ENCODE data around the gene TECTA. TPM values are rescaled to one million over a fixed set of nuclear protein-coding genes. Genes with fewer than 3 reads are reported as not detected.
A peak's percentile ranks its signal among the peaks of the same experiment; 100 is the strongest.
"Not testable (repeated sequence)": the region's sequence is repeated elsewhere in the genome, so short reads cannot be mapped to it uniquely, and the experiment has no call there.

Gene TECTA
- total RNA-seq, 2 experiments from 2014 or later: 0.18 to 0.28 TPM

GRCh38 chr11:121105063-121105480, 4.0 kb downstream of the TECTA start:
- Mint-ChIP-seq H3K36me3 (no peaks in the 10 kb centered on the region), H3K27me3 (peaks cover 5% of the 10 kb centered on the region), H3K4me3 (no peak overlapping the region), H3K9me3 (ENCODE audit: low read depth) (no peaks in the 10 kb centered on the region), H3K4me1 (no peaks in the 10 kb centered on the region), H3K27ac (no peak overlapping the region)
- ATAC-seq (no peak), DNase-seq (no peak)
- CTCF ChIA-PET: interaction anchor here (1.1 kb wide), 1 partner anchor 11 kb away, joined by 3 read pairs; no protein-coding TSS in a partner anchor

- Mint-ChIP-seq H3K4me3 (no peak overlapping the region), H3K36me3 (no peaks in the 10 kb centered on the region), H3K27ac (no peak overlapping the region), H3K9me3 (ENCODE audit: low read depth) (no peaks in the 10 kb centered on the region), H3K4me1 (no peaks in the 10 kb centered on the region), H3K27me3 (peaks cover 5% of the 10 kb centered on the region)
- no peak for ATAC-seq
- DNase-seq: no peak
- CTCF ChIA-PET: interaction anchor here (1.1 kb wide), 1 partner anchor 11 kb away, joined by 3 read pairs; no protein-coding TSS in a partner anchor
Measured at GRCh38 chr11:121105481-121106195, 4.6 kb downstream of the TECTA start.

GRCh38 chr11:121106812-121107211, 5.8 kb downstream of the TECTA start:
- no peaks in the 10 kb centered on the region for H3K36me3 Mint-ChIP-seq
- H3K27ac Mint-ChIP-seq: no peak overlapping the region
- ATAC-seq: no peak

GRCh38 chr11:121108413-121108812, 7.4 kb downstream of the TECTA start:
- no peak for ATAC-seq
- no peak for DNase-seq
- Mint-ChIP-seq H3K4me1 (no peaks in the 10 kb centered on the region), H3K9me3 (ENCODE audit: low read depth) (no peaks in the 10 kb centered on the region), H3K36me3 (no peaks in the 10 kb centered on the region), H3K27ac (no peak overlapping the region), H3K27me3 (peaks cover 17% of the 10 kb centered on the region), H3K4me3 (no peak overlapping the region)
- CTCF ChIA-PET: no interaction called here

More at GRCh38 chr11:121106812-121107211, 5.8 kb downstream of the TECTA start:
- H3K27me3 Mint-ChIP-seq: peaks cover 11% of the 10 kb centered on the region
- CTCF ChIA-PET: no interaction called here
- no peak overlapping the region for H3K4me3 Mint-ChIP-seq
- DNase-seq: no peak
- H3K9me3 Mint-ChIP-seq (ENCODE audit: low read depth): no peaks in the 10 kb centered on the region
- H3K4me1 Mint-ChIP-seq: no peaks in the 10 kb centered on the region

GRCh38 chr11:121109471-121109870, 8.4 kb downstream of the TECTA start:
- peaks cover 17% of the 10 kb centered on the region for H3K27me3 Mint-ChIP-seq
- no peak for DNase-seq
- H3K4me1 Mint-ChIP-seq: no peaks in the 10 kb centered on the region
- H3K4me3 Mint-ChIP-seq: no peak overlapping the region
- H3K27ac Mint-ChIP-seq: no peak overlapping the region
- no peaks in the 10 kb centered on the region for H3K9me3 Mint-ChIP-seq (ENCODE audit: low read depth)
- ATAC-seq: no peak
- CTCF ChIA-PET: no interaction called here
- no peaks in the 10 kb centered on the region for H3K36me3 Mint-ChIP-seq

- CTCF ChIA-PET: interaction anchor here (0.8 kb wide), 1 partner anchor 85 kb away, joined by 3 read pairs; no protein-coding TSS in a partner anchor
- Mint-ChIP-seq H3K4me3 (no peak overlapping the region), H3K27ac (no peak overlapping the region), H3K4me1 (no peaks in the 10 kb centered on the region), H3K9me3 (ENCODE audit: low read depth) (no peaks in the 10 kb centered on the region), H3K27me3 (peaks cover 17% of the 10 kb centered on the region), H3K36me3 (no peaks in the 10 kb centered on the region)
- ATAC-seq (no peak), DNase-seq (no peak)
Measured at GRCh38 chr11:121109916-121110586, 9.0 kb downstream of the TECTA start.

GRCh38 chr11:121110871-121111724, 10.1 kb downstream of the TECTA start:
- Mint-ChIP-seq H3K27me3 (peaks cover 17% of the 10 kb centered on the region), H3K4me1 (no peaks in the 10 kb centered on the region), H3K27ac (no peak overlapping the region), H3K4me3 (no peak overlapping the region), H3K36me3 (no peaks in the 10 kb centered on the region), H3K9me3 (ENCODE audit: low read depth) (no peaks in the 10 kb centered on the region)
- CTCF ChIA-PET: interaction anchor here (0.8 to 1.1 kb wide), 2 partner anchors 84 to 166 kb away, joined by 3 read pairs; no protein-coding TSS in a partner anchor
- DNase-seq (no peak), ATAC-seq (no peak)

GRCh38 chr11:121112498-121113455, 11.7 kb downstream of the TECTA start:
- Mint-ChIP-seq H3K4me3 (no peak overlapping the region), H3K27ac (no peak overlapping the region), H3K9me3 (ENCODE audit: low read depth) (no peaks in the 10 kb centered on the region), H3K36me3 (no peaks in the 10 kb centered on the region), H3K27me3 (peaks cover 19% of the 10 kb centered on the region), H3K4me1 (no peaks in the 10 kb centered on the region)
- DNase-seq (peak; percentile 44), ATAC-seq (peak; percentile 74)
- CTCF ChIA-PET: interaction anchor here (1.0 to 1.1 kb wide), 2 partner anchors 78 to 82 kb away, joined by 3 read pairs; no protein-coding TSS in a partner anchor

- CTCF ChIA-PET: interaction anchor here (1.1 kb wide), 1 partner anchor 81 kb away, joined by 3 read pairs; no protein-coding TSS in a partner anchor
- no peaks in the 10 kb centered on the region for H3K9me3 Mint-ChIP-seq (ENCODE audit: low read depth)
- ATAC-seq: no peak
Measured at GRCh38 chr11:121113611-121114010, 12.6 kb downstream of the TECTA start.

GRCh38 chr11:121115024-121115423, 14.0 kb downstream of the TECTA start:
- CTCF ChIA-PET; ATAC-seq; H3K4me3 Mint-ChIP-seq; H3K27ac Mint-ChIP-seq; H3K36me3 Mint-ChIP-seq; H3K9me3 Mint-ChIP-seq (ENCODE audit: low read depth); DNase-seq; H3K4me1 Mint-ChIP-seq: not testable (repeated sequence)
- peaks cover 19% of the 10 kb centered on the region for H3K27me3 Mint-ChIP-seq

More at GRCh38 chr11:121113611-121114010, 12.6 kb downstream of the TECTA start:
- no peak for DNase-seq
- peaks cover 19% of the 10 kb centered on the region for H3K27me3 Mint-ChIP-seq
- no peaks in the 10 kb centered on the region for H3K4me1 Mint-ChIP-seq
- no peaks in the 10 kb centered on the region for H3K36me3 Mint-ChIP-seq
- H3K4me3 Mint-ChIP-seq: no peak overlapping the region
- no peak overlapping the region for H3K27ac Mint-ChIP-seq

GRCh38 chr11:121117788-121118187, 16.7 kb downstream of the TECTA start:
- DNase-seq (no peak), ATAC-seq (no peak)
- Mint-ChIP-seq H3K9me3 (ENCODE audit: low read depth) (no peaks in the 10 kb centered on the region), H3K4me1 (no peaks in the 10 kb centered on the region), H3K4me3 (no peak overlapping the region), H3K27ac (no peak overlapping the region), H3K36me3 (no peaks in the 10 kb centered on the region), H3K27me3 (peaks cover 3% of the 10 kb centered on the region)
- CTCF ChIA-PET: no interaction called here

GRCh38 chr11:121119440-121119839, 18.4 kb downstream of the TECTA start:
- no peaks in the 10 kb centered on the region for H3K36me3 Mint-ChIP-seq

More at GRCh38 chr11:121119440-121119839, 18.4 kb downstream of the TECTA start:
- H3K9me3 Mint-ChIP-seq (ENCODE audit: low read depth): no peaks in the 10 kb centered on the region
- H3K4me1 Mint-ChIP-seq: no peaks in the 10 kb centered on the region
- no peak overlapping the region for H3K27ac Mint-ChIP-seq
- H3K4me3 Mint-ChIP-seq: no peak overlapping the region
- CTCF ChIA-PET: interaction anchor here (1.0 kb wide), 2 partner anchors 67 to 76 kb away, joined by 3 to 5 read pairs; no protein-coding TSS in a partner anchor
- DNase-seq (no peak), ATAC-seq (no peak)
- peaks cover 3% of the 10 kb centered on the region for H3K27me3 Mint-ChIP-seq

All from activated CD8-positive, alpha-beta memory T cell treated with anti-CD3 and anti-CD28 coated beads, Interleukin-2, amount 10 ng/mL, durations not matched to agents 7 days and 5 days (primary cell).